Measurements from ENCODE around the gene RCAN2.
"Not testable (repeated sequence)": the region's sequence is repeated elsewhere in the genome, so short reads cannot be mapped to it uniquely, and the experiment has no call there.

The RCAN2 gene

GRCh38 chr6:46440141-46440540, 51.1 kb downstream of the RCAN2 start:
- DNase-seq = peak; percentile 59

GRCh38 chr6:46438245-46438644, 53.0 kb downstream of the RCAN2 start:
- no peak for DNase-seq

GRCh38 chr6:46437671-46438221, 53.5 kb downstream of the RCAN2 start:
- DNase-seq = peak; percentile 61

GRCh38 chr6:46422619-46423018, 68.6 kb downstream of the RCAN2 start:
- no peak for DNase-seq

- no peak for DNase-seq
Measured at GRCh38 chr6:46421939-46422338, 69.3 kb downstream of the RCAN2 start.

GRCh38 chr6:46420921-46421638, 70.2 kb downstream of the RCAN2 start:
- DNase-seq = peak; percentile 8

GRCh38 chr6:46419576-46420002, 71.7 kb downstream of the RCAN2 start:
- DNase-seq = peak; percentile 64

GRCh38 chr6:46414398-46414797, 76.9 kb downstream of the RCAN2 start:
- DNase-seq = no peak

GRCh38 chr6:46412662-46413061, 78.6 kb downstream of the RCAN2 start:
- DNase-seq = no peak

- DNase-seq = no peak
Measured at GRCh38 chr6:46411456-46412197, 79.6 kb downstream of the RCAN2 start.

- peak; percentile 34 for DNase-seq
Measured at GRCh38 chr6:46410334-46410953, 80.8 kb downstream of the RCAN2 start.

- DNase-seq = no peak
Measured at GRCh38 chr6:46407776-46408530, 83.3 kb downstream of the RCAN2 start.

- DNase-seq = no peak
Measured at GRCh38 chr6:46407246-46407645, 84.0 kb downstream of the RCAN2 start.

- not testable (repeated sequence) for DNase-seq
Measured at GRCh38 chr6:46405620-46406180, 85.5 kb downstream of the RCAN2 start.

- DNase-seq = no peak
Measured at GRCh38 chr6:46400898-46401297, 90.4 kb downstream of the RCAN2 start.

GRCh38 chr6:46395530-46395929, 95.7 kb downstream of the RCAN2 start:
- no peak for DNase-seq

- DNase-seq = no peak
Measured at GRCh38 chr6:46393940-46394337, 97.3 kb downstream of the RCAN2 start.

- no peak for DNase-seq
Measured at GRCh38 chr6:46393161-46393939, 97.9 kb downstream of the RCAN2 start.

- DNase-seq = no peak
Measured at GRCh38 chr6:46392294-46392693, 99.0 kb downstream of the RCAN2 start.

- DNase-seq = no peak
Measured at GRCh38 chr6:46390153-46390876, 100.9 kb downstream of the RCAN2 start.

- DNase-seq = not testable (repeated sequence)
Measured at GRCh38 chr6:46387728-46388127, 103.5 kb downstream of the RCAN2 start.

All from fibroblast of skin of right quadriceps (primary cell).